Measurements from ENCODE around the gene DDAH2. TPM values are rescaled to one million over a fixed set of nuclear protein-coding genes. Genes with fewer than 3 reads are reported as not detected.

DDAH2 gene
- total and polyA plus RNA-seq, 7 donors: 86.7 to 340 (median 137) TPM

- H3K27ac ChIP-seq: no peak overlapping the region
Observed at GRCh38 chr6:31762878-31763618, 33.9 kb upstream of the DDAH2 start.

DNA sequence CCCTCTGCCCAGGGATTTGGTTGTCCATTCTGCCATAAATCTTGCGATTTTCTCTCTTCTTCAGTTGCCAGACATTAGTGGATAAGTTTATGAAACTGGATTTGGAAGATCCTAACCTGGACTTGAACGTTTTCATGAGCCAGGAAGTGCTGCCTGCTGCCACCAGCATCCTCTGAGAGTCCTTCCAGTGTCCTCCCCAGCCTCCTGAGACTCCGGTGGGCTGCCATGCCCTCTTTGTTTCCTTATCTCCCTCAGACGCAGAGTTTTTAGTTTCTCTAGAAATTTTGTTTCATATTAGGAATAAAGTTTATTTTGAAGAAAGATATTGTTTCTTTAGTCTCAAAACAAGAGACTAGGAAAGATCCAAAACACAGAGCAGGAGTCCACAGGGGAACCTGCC lies 33.3 kb upstream of the DDAH2 start, which contains the start of gene SAPCD1:
Gene SAPCD1 (plus strand): TSS at position 301 of the 400 bp plus-strand sequence. CDS start 399 bp downstream, outside the sequence.
- Histone ChIP-seq H3K9me3 (no peaks in the 10 kb centered on the region), H3K27ac (no peak within 1 kb of the TSS), H3K27me3 (peaks cover 0 to 14% (median 3%) of the 10 kb centered on the region in 3 donors), H3K4me3 (no peak within 1 kb of the TSS), H3K4me1 (peaks cover 0 to 10% (median 7%) of the 10 kb centered on the region in 4 donors), H3K36me3 (no peaks in the 10 kb centered on the region)
- TF ChIP-seq POLR2A (IDR thresholded peaks at IDR 0.05) (no peak), EP300 (IDR thresholded peaks at IDR 0.05) (no peak), CTCF (IDR thresholded peaks at IDR 0.05) (no peak)
- no peak for DNase-seq
- intact Hi-C loops (cut with DNase I): no loop called here
- WGBS, 2 donors: 81 to 87% methylated on average over 4 of the region's 4 CpGs

More at GRCh38 chr6:31762878-31763618, 33.9 kb upstream of the DDAH2 start:
- peaks cover 0 to 14% (median 3%) of the 10 kb centered on the region in 3 donors for H3K27me3 ChIP-seq
- no peaks in the 10 kb centered on the region for H3K9me3 ChIP-seq
- TF ChIP-seq CTCF (IDR thresholded peaks at IDR 0.05): no peak
- no peak for TF ChIP-seq POLR2AphosphoS5 (IDR thresholded peaks at IDR 0.05)
- TF ChIP-seq EP300 (IDR thresholded peaks at IDR 0.05): no peak
- TF ChIP-seq POLR2A (IDR thresholded peaks at IDR 0.05): no peak
- no peak for DNase-seq
- no peaks in the 10 kb centered on the region for H3K36me3 ChIP-seq
- no peak overlapping the region for H3K4me3 ChIP-seq
- H3K4me1 ChIP-seq: peaks cover 0 to 10% (median 7%) of the 10 kb centered on the region in 4 donors
- WGBS, 2 donors: 82 to 83% methylated on average over 8 of the region's 8 CpGs
- intact Hi-C loops (cut with DNase I): no loop called here

GRCh38 chr6:31761343-31761742 lies 32.2 kb upstream of the DDAH2 start:
- Histone ChIP-seq H3K27ac (no peak overlapping the region), H3K36me3 (no peaks in the 10 kb centered on the region), H3K27me3 (peaks cover 0 to 10% (median 3%) of the 10 kb centered on the region in 3 donors), H3K4me1 (peaks cover 0 to 6% (median 5%) of the 10 kb centered on the region in 4 donors), H3K4me3 (no peak overlapping the region), H3K9me3 (no peaks in the 10 kb centered on the region)
- TF ChIP-seq POLR2A (IDR thresholded peaks at IDR 0.05): no peak
- no peak for TF ChIP-seq POLR2AphosphoS5 (IDR thresholded peaks at IDR 0.05)
- TF ChIP-seq CTCF (IDR thresholded peaks at IDR 0.05): no peak
- TF ChIP-seq EP300 (IDR thresholded peaks at IDR 0.05): no peak
- DNase-seq: no peak
- intact Hi-C loops (cut with DNase I): no loop called here
- 96 to 97% methylated on average over 8 of the region's 8 CpGs for WGBS, 2 donors

DNA sequence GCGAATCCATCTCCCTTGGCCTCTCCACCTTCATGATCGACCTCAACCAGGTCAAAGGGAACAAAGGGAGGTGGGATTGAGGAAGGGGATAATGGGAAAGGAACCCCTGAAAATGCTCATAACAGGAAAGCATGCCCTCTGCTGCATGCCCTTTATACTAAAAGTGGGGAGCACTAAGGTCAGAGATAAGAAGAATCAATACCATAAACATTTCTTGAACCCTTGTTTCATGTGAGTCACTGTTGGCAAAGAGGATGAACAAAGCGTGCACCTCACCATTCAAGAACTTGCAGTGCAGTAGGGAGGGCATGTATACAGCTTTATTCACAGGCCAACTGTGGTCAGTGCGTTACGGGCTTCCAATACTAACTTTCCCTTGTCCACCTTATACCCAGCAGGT lies 31.7 kb upstream of the DDAH2 start:
- H3K36me3 ChIP-seq: no peaks in the 10 kb centered on the region
- no peak for TF ChIP-seq EP300 (IDR thresholded peaks at IDR 0.05)
- no peak for TF ChIP-seq CTCF (IDR thresholded peaks at IDR 0.05)
- no peak for TF ChIP-seq POLR2A (IDR thresholded peaks at IDR 0.05)
- no peak for TF ChIP-seq POLR2AphosphoS5 (IDR thresholded peaks at IDR 0.05)
- peaks cover 0 to under 1% (median 0%) of the 10 kb centered on the region in 4 donors for H3K4me1 ChIP-seq
- intact Hi-C loops (cut with DNase I): no loop called here
- no peak overlapping the region for H3K27ac ChIP-seq
- H3K4me3 ChIP-seq: no peak overlapping the region
- DNase-seq: no peak
- no peaks in the 10 kb centered on the region for H3K9me3 ChIP-seq
- peaks cover 0 to 5% (median 1%) of the 10 kb centered on the region in 3 donors for H3K27me3 ChIP-seq
- 80 to 89% methylated on average over 5 of the region's 5 CpGs for WGBS, 2 donors

Measured in sigmoid colon (tissue), 7 donors.